NB4 (cell line): ENCODE results near the gene ENOSF1.

ENCODE experiments used
- MAX ChIP-seq: IDR thresholded peaks from 2 replicates; pipeline ENCODE4 v1.6.1; 2011; ENCODE audit warnings: low read depth, low read length
- MYC ChIP-seq: IDR thresholded peaks from 2 replicates; pipeline ENCODE4 v1.6.1; 2011; ENCODE audit warnings: low read depth, low read length
- POLR2A ChIP-seq: IDR thresholded peaks from 2 replicates; pipeline ENCODE4 v1.6.1; 2011; ENCODE audit warnings: mild to moderate bottlenecking; ENCODE audit not compliant: insufficient read length; ENCODE audit errors: extremely low read depth
- TF ChIP-seq, protein P1 (sequence below): IDR thresholded peaks from one replicate; pipeline ENCODE4 v1.5.1; 2012; ENCODE audit warnings: low read depth, low read length

- TF ChIP-seq POLR2A (no peak), MAX (no peak), MYC (no peak)
- TF ChIP-seq, protein P1, sequence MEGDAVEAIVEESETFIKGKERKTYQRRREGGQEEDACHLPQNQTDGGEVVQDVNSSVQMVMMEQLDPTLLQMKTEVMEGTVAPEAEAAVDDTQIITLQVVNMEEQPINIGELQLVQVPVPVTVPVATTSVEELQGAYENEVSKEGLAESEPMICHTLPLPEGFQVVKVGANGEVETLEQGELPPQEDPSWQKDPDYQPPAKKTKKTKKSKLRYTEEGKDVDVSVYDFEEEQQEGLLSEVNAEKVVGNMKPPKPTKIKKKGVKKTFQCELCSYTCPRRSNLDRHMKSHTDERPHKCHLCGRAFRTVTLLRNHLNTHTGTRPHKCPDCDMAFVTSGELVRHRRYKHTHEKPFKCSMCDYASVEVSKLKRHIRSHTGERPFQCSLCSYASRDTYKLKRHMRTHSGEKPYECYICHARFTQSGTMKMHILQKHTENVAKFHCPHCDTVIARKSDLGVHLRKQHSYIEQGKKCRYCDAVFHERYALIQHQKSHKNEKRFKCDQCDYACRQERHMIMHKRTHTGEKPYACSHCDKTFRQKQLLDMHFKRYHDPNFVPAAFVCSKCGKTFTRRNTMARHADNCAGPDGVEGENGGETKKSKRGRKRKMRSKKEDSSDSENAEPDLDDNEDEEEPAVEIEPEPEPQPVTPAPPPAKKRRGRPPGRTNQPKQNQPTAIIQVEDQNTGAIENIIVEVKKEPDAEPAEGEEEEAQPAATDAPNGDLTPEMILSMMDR: no peak
These were observed 24.1 kb downstream of the ENOSF1 start for GRCh38 chr18:688323-688722.
